CD14-positive monocyte (primary cell): ENCODE measurements around the gene TMEM114. TPM values are rescaled to one million over a fixed set of nuclear protein-coding genes. Genes with fewer than 3 reads are reported as not detected.

Source experiments
- DNase-seq, 3 donors: peaks; one replicate each; pipeline ENCODE4 v3.0.0-alpha.2; 2011 to 2022
- H2AFZ ChIP-seq: 2 replicates; pipeline ENCODE4 v1.6.0; 2012; ENCODE audit warnings: mild to moderate bottlenecking, low read depth, low read length, inconsistent platforms; ENCODE audit not compliant: insufficient read depth, poor library complexity, severe bottlenecking
- H3K27ac ChIP-seq, 2 donors: 1 replicate in 1 of 2; 2 replicates in 1 of 2; pipeline ENCODE4 v1.5.1; 2012 to 2013; ENCODE audit warnings: low read length in 2 of 2, control low read depth in 1 of 2, inconsistent platforms in 1 of 2, low read depth in 1 of 2, mild to moderate bottlenecking in 1 of 2
- H3K27me3 ChIP-seq, 2 donors: one replicate each; pipeline versions ENCODE4 v1.6.0 to v1.6.1; 2011 to 2013; ENCODE audit warnings: low read length in 2 of 2; ENCODE audit not compliant: control insufficient read depth in 2 of 2, insufficient read depth in 2 of 2
- H3K36me3 ChIP-seq, 2 donors: replicated peaks in 1 of 2; 1 replicate in 1 of 2; 2 replicates in 1 of 2; pipeline versions ENCODE4 v1.5.1 to v1.6.1; 2012 to 2013; ENCODE audit warnings: low read length in 2 of 2, control low read depth in 1 of 2, inconsistent platforms in 1 of 2, mild to moderate bottlenecking in 1 of 2; ENCODE audit not compliant: insufficient read depth in 2 of 2, control insufficient read depth in 1 of 2
- H3K4me1 ChIP-seq, 2 donors: 1 replicate in 1 of 2; 2 replicates in 1 of 2; pipeline versions ENCODE4 v1.5.1 to v1.6.1; 2012 to 2013; ENCODE audit warnings: low read length in 2 of 2, control low read depth in 1 of 2, inconsistent platforms in 1 of 2, mild to moderate bottlenecking in 1 of 2, moderate library complexity in 1 of 2; ENCODE audit not compliant: insufficient read depth in 2 of 2, control insufficient read depth in 1 of 2
- H3K4me2 ChIP-seq: replicated peaks from 2 replicates; pipeline ENCODE3; 2012; ENCODE audit warnings: low read length, moderate library complexity, mild to moderate bottlenecking; ENCODE audit not compliant: poor library complexity, severe bottlenecking; ENCODE audit errors: extremely low read depth
- H3K4me3 ChIP-seq, 3 experiments: fragments of 200-600 bp in 1 of 3; sonication (generic) in 1 of 3; replicated peaks in 1 of 3; 1 replicate in 2 of 3; 2 replicates in 1 of 3; pipeline ENCODE4 v1.5.1; 2011 to 2013; ENCODE audit warnings: low read length in 3 of 3, mild to moderate bottlenecking in 3 of 3, control low read depth in 2 of 3, low read depth in 2 of 3, inconsistent platforms in 1 of 3, moderate library complexity in 1 of 3
- H3K79me2 ChIP-seq: 2 replicates; pipeline ENCODE4 v1.6.0; 2012; ENCODE audit warnings: mild to moderate bottlenecking, control low read depth, inconsistent platforms, low read length, moderate library complexity; ENCODE audit not compliant: insufficient read depth
- H3K9ac ChIP-seq: 2 replicates; pipeline ENCODE4 v1.6.0; 2017; ENCODE audit warnings: low read length, mild to moderate bottlenecking; ENCODE audit not compliant: insufficient read depth, poor library complexity, severe bottlenecking
- H3K9me3 ChIP-seq, 2 donors: replicated peaks in 1 of 2; 1 replicate in 1 of 2; 2 replicates in 1 of 2; pipeline versions ENCODE4 v1.5.1 to v1.6.1; 2012 to 2013; ENCODE audit warnings: low read length in 2 of 2, control low read depth in 1 of 2; ENCODE audit not compliant: control insufficient read depth in 1 of 2, insufficient read depth in 1 of 2
- H4K20me1 ChIP-seq: 2 replicates; pipeline ENCODE4 v1.6.0; 2012; ENCODE audit warnings: mild to moderate bottlenecking, low read length, control low read depth, moderate library complexity; ENCODE audit not compliant: insufficient read depth
- H3K27ac Mint-ChIP-seq, 7 donors: one replicate each; pipeline ENCODE4 v1.8.0; 2020; ENCODE audit warnings: mild to moderate bottlenecking in 7 of 7, mixed read lengths in 7 of 7, moderate library complexity in 6 of 7, inconsistent platforms in 2 of 7
- H3K27me3 Mint-ChIP-seq, 3 donors: one replicate each; pipeline ENCODE4 v1.8.0; 2021 to 2022; ENCODE audit warnings: low read depth in 3 of 3, mild to moderate bottlenecking in 3 of 3, mixed read lengths in 3 of 3, moderate library complexity in 3 of 3, inconsistent platforms in 1 of 3
- H3K36me3 Mint-ChIP-seq, 2 donors: one replicate each; pipeline ENCODE4 v1.8.0; 2020; ENCODE audit warnings: mixed read lengths in 2 of 2, inconsistent platforms in 1 of 2, mild to moderate bottlenecking in 1 of 2
- H3K4me1 Mint-ChIP-seq: one replicate; pipeline ENCODE4 v1.8.0; 2020; ENCODE audit warnings: mild to moderate bottlenecking, mixed read lengths
- H3K4me3 Mint-ChIP-seq, 2 donors: one replicate each; pipeline ENCODE4 v1.8.0; 2020; ENCODE audit warnings: mild to moderate bottlenecking in 2 of 2, mixed read lengths in 2 of 2, moderate library complexity in 1 of 2
- H3K9me3 Mint-ChIP-seq, 7 donors: one replicate each; pipeline ENCODE4 v1.8.0; 2020 to 2022; ENCODE audit warnings: mixed read lengths in 7 of 7, mild to moderate bottlenecking in 6 of 7, moderate library complexity in 6 of 7, inconsistent platforms in 2 of 7
- WGBS: methylation state at CpG from one replicate; pipeline ENCODE4 v1.1.5; 2013; ENCODE audit warnings: missing lambda C conversion rate; ENCODE audit not compliant: insufficient coverage; 5-methylcytosine and 5-hydroxymethylcytosine counted together
- intact Hi-C, 2 donors: fragments of 100-400 bp; cut with micrococcal nuclease; formaldehyde crosslinking; loops; one replicate each; pipeline versions ENCODE4 v1.15.0 to v1.15.1; 2023
- polyA plus RNA-seq, 3 donors: library from polyadenylated mRNA; depleted of rRNA in 1 of 3; unstranded in 2 of 3; stranded (reverse) in 1 of 3; fragments of 300-500 nt in 2 of 3; fragments of >200 nt in 1 of 3; fragmentation: Illumina TruSeq in 2 of 3; gene quantifications; 1 replicate in 2 of 3; 2 replicates in 1 of 3; pipeline ENCODE4 v1.2.3, GENCODE V29; 2012 to 2021
- TF ChIP-seq, protein P1 (sequence below): fragments of 200-600 bp; IDR thresholded peaks from one replicate; pipeline ENCODE4 v1.8.0; 2022; ENCODE audit warnings: antibody characterized with exemption, mild to moderate bottlenecking

TMEM114 gene
- polyA plus RNA-seq, 3 donors = not detected

- intact Hi-C loops = no loop called here
- H3K27ac ChIP-seq = no peak overlapping the region
- no peaks in the 10 kb centered on the region for H3K4me1 Mint-ChIP-seq
Observed at GRCh38 chr16:8600144-8600775, 9.9 kb upstream of the TMEM114 start.

GRCh38 chr16:8596581-8596980, 6.3 kb upstream of the TMEM114 start:
- 100% methylated on average over 1 of the region's 1 CpG for WGBS
- H3K4me1 Mint-ChIP-seq = peaks cover 6% of the 10 kb centered on the region
- peaks cover 1 to 6% (median 3%) of the 10 kb centered on the region in 3 donors for H3K27me3 Mint-ChIP-seq
- no peak overlapping the region for H3K27ac Mint-ChIP-seq
- H3K4me3 ChIP-seq = no peak overlapping the region
- H3K4me1 ChIP-seq = peaks cover 0 to 2% of the 10 kb centered on the region in 2 donors
- H3K79me2 ChIP-seq = no peaks in the 10 kb centered on the region
- no peak overlapping the region for H2AFZ ChIP-seq
- H3K9ac ChIP-seq = no peak overlapping the region
- peaks cover 2 to 5% of the 10 kb centered on the region in 2 donors for H3K27me3 ChIP-seq
- H3K9me3 Mint-ChIP-seq = peaks cover 0 to 14% (median 6%) of the 10 kb centered on the region in 7 donors
- no peaks in the 10 kb centered on the region for H4K20me1 ChIP-seq
- H3K27ac ChIP-seq = no peak overlapping the region
- no peaks in the 10 kb centered on the region for H3K36me3 Mint-ChIP-seq
- H3K4me3 Mint-ChIP-seq = no peak overlapping the region
- TF ChIP-seq, protein P1, sequence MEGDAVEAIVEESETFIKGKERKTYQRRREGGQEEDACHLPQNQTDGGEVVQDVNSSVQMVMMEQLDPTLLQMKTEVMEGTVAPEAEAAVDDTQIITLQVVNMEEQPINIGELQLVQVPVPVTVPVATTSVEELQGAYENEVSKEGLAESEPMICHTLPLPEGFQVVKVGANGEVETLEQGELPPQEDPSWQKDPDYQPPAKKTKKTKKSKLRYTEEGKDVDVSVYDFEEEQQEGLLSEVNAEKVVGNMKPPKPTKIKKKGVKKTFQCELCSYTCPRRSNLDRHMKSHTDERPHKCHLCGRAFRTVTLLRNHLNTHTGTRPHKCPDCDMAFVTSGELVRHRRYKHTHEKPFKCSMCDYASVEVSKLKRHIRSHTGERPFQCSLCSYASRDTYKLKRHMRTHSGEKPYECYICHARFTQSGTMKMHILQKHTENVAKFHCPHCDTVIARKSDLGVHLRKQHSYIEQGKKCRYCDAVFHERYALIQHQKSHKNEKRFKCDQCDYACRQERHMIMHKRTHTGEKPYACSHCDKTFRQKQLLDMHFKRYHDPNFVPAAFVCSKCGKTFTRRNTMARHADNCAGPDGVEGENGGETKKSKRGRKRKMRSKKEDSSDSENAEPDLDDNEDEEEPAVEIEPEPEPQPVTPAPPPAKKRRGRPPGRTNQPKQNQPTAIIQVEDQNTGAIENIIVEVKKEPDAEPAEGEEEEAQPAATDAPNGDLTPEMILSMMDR = no peak
- intact Hi-C loops = no loop called here
- no peak overlapping the region for H3K4me2 ChIP-seq
- peaks cover 10 to 14% of the 10 kb centered on the region in 2 donors for H3K9me3 ChIP-seq
- no peak for DNase-seq
- no peaks in the 10 kb centered on the region for H3K36me3 ChIP-seq

More at GRCh38 chr16:8600144-8600775, 9.9 kb upstream of the TMEM114 start:
- H3K36me3 Mint-ChIP-seq = no peaks in the 10 kb centered on the region
- TF ChIP-seq, protein P1 = no peak
- H3K27ac Mint-ChIP-seq = peak overlapping the region in 1 of 7 donors; percentile 25
- Histone ChIP-seq H3K9me3 (peaks cover 7 to 14% of the 10 kb centered on the region in 2 donors), H3K27me3 (no peaks in the 10 kb centered on the region), H3K9ac (no peak overlapping the region), H3K4me3 (no peak overlapping the region), H3K36me3 (no peaks in the 10 kb centered on the region), H2AFZ (no peak overlapping the region), H4K20me1 (no peaks in the 10 kb centered on the region), H3K79me2 (no peaks in the 10 kb centered on the region), H3K4me2 (no peak overlapping the region), H3K4me1 (no peaks in the 10 kb centered on the region)
- 84% methylated on average over 8 of the region's 11 CpGs for WGBS
- H3K27me3 Mint-ChIP-seq = peaks cover 8 to 13% (median 8%) of the 10 kb centered on the region in 3 donors
- DNase-seq = no peak
- H3K9me3 Mint-ChIP-seq = peaks cover 0 to 16% (median 6%) of the 10 kb centered on the region in 7 donors
- H3K4me3 Mint-ChIP-seq = no peak overlapping the region
